ENCODE results near the gene AGMO.

- no peak for TF ChIP-seq CTCF (IDR thresholded peaks at IDR 0.05)
- TF ChIP-seq EZH2 (IDR thresholded peaks at IDR 0.05; ENCODE audit: borderline replicate concordance, insufficient read depth, low read depth, low read length, poor library complexity, severe bottlenecking), result no peak
Observed at GRCh38 chr7:15176089-15176488, 385.7 kb downstream of the AGMO start.

Data from B cell (primary cell).